GM18519 (cell line): ENCODE data around the gene TXNIP.

Experiments used
- ATAC-seq: cut with Tn5 transposase; IDR thresholded peaks from one replicate; pipeline ENCODE4 v1.9.1; 2021; ENCODE audit warnings: mild to moderate bottlenecking, moderate library complexity; ENCODE audit not compliant: unreplicated experiment, low FRiP score

Gene TXNIP

DNA sequence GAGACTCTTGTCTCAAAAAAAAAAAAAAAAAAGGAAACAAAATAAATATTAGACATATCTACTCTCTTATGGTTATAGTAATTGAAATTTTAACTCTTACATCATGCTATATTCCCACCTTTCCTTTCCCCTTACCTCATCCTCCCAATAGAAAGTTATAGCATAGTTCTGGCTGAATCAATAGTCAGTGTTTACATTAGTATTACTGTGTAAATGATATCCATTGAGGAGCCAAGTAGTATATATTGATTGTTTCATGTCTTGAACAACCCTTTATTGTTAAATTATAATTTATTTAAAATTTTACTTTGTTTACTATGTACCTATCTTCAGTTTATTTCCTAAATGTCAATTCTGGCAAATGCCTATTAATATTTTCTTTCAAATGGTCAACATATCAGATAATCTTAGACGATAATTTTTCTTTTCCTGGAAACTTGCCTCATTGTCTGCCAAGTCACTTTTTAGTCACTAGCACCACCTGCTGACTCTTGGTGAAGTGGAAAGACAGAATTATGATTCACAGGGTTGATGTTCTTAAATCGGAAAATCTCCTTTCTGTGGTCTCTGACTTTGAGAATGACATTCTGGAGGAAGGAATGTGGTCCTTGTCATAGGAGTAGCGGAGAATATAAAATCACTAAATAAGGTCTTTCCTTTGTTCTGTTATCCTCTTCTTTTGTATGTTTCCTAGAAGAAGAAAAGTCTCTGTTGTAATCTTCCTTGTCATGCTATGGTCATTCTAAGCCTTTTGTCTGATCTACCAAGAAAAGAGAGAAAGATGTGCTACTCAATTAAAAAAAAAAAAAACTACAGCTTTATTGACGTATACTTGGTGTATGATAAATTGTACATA, 16.6 kb upstream of the TXNIP start:
- no peak for ATAC-seq

DNA sequence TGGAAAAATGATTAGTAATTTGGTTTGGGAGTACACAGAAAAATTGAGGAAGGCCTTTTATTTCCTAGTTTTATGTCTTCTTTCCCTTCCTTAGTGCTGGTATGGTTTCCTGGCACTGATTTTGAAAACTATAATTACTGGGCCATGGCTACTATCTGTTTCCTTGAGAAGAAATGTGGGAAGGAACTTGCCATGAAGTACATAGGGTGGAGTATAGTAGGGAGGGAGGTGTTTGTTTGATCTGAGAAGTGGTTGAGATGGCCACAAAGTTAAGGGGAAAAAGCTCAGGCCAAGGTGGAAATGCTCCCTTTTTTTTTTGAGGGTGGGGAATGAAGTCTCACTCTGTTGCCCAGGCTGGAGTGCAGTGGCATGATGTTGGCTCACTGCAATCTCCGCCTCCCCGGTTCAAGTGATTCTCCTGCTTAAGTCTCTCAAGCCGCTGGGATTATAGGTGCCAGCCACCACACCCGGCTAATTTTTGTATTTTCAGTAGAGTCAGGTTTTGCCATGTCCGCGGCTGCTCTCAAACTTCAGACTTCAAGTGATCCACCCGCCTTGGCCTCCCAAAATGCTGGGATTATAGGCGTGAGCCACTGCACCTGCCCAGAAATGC, 13.9 kb upstream of the TXNIP start:
- no peak for ATAC-seq

DNA sequence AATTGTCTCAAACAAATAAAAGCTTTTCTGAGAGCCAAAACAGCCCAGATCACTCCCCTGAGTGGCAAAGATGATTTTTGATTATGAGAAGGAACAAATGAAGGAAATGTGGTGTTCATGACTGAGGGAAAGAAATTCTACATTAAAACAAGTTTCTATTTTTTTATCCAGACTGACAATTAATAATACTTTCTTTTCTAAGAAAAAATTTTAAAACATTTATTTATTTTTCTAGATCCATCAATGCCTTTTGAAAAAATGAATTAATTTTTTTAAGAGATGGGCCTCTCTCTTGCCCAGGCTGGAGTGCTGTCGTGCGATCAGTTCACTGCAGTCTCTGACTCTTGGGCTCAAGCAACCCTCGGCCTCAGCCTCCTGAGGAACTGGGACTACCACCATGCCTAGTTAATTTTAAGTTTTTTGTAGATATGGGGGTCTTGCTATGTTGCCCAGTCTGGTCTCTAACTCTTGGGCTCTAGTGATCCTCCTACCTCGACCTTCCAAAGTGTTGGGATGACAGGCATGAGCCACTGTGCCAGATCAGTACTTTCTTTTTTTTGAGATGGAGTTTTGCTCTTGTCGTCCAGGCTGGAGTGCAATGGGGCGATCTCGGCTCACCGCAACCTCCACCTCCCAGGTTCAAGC, 11.2 kb upstream of the TXNIP start:
- ATAC-seq = no peak

DNA sequence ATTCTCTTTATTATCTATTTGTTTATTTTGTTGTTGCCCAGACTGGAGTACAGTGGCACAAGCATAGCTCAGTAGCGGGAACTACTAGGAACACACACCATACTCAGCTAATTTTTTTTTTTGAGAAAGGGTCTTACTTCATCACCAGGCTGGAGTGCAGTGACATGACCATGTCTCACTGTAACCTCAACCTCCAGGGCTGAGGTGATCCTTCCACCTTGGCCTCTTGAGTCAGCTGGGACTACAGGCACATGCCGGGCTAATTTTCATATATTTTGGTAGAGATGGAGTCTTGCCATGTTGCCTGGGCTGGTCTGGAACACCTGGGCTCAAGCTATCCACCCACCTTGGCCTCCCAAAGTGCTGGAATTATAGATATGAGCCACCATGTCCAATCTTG, 5.3 kb upstream of the TXNIP start:
- ATAC-seq = no peak

DNA sequence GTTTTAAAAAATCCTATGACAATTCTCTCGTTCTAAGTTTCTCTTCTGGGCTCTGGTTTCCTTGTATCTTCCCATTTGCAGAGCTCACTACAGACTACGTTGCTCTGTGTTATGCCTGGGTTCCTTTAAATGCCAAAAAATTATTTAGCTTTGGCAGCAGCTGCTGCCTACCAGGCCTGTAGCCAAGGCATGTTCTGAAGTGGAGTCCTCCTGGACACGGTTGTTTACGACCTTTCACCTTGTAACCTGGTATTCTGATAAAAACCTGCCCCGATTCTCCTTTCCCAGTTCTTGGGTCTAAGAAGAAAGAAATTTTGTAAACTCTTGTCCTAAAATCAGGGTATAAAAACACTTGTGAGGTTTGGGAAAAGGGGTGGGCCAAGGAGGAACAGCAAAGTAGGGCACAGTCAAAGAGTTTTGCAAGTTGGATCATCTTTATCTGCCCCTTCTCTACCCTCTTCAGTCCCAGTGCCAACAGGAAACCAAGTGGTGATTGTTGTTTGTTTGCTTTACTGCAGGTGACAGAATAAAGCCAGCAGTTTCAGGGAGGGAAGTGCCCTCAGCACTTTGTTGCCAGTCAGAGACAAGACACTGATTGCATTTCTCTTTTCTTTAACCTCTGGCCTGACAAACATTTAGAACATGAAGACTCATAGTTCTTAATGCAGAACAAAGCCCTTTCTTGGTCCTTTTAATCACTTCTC, 3.1 kb upstream of the TXNIP start:
- no peak for ATAC-seq

DNA sequence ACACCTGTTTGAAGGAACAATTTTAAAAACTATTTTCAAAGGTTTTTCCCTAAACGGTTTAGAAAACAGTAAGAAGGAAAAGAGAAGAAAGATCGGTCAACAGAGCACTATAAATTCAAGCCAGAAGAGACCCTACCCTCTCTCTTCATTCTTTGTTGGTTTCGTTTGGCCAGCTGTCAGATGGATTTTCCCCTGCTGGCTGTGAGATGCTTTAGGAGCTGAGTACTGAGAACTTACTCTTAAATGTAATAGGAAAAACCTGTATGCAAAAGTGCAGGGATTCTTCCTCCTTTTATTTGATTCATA, 1.3 kb upstream of the TXNIP start:
- ATAC-seq = no peak

DNA sequence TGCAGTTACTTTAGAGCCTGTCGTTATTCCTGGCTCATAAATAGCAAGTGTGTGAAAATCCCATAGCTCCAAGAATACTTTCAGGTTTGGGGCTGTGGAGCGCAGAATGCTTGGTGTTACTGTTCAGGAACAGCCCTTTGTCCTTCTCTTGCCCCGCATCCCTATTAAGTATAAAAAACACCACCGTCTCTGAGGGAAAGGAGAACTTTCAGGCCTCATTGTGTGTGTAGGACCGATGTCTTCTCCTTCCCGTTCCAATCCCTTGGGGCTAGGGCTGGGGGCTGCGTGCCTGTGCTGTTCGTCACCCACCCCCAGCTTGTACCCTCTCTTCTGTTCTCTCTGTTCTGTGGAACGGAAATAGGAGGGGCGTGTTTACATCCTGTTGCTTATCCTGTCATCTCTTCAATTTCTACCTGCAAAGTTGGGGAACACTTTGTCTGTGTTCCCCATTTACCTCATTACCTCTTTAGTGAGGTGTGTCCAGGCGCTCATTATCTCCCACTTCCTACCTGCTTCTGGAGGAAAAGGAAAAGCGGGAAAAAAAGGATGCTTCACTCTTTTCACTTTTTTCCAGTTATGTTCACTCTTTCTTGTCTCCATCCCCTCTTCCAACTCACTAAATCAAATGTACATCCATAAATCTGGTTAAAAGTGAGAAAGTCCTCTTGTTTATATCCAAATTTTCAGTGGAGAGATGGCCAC, 788 bp upstream of the TXNIP start:
- no peak for ATAC-seq

DNA sequence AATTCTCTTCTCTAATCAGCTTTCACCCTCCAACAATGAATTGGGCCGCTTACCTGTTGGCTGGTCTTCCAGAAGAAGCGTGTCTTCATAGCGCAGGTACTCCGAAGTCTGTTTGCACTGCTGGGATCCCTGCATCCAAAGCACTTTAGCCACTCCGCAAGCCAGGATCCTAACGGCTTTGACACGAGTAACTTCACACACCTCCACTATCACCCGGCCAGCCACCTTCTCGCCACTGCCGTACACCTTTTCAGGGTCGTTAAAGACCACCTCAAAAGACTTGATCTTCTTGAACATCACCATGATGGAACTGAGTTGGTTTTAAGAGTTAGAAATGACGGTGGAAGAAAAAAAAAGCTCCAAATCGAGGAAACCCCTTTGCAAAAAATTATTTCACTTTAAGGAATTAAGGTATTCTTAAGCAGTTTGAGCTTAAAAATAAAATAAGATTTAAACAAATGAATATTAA, 381 bp downstream of the TXNIP start:
- no peak for ATAC-seq

DNA sequence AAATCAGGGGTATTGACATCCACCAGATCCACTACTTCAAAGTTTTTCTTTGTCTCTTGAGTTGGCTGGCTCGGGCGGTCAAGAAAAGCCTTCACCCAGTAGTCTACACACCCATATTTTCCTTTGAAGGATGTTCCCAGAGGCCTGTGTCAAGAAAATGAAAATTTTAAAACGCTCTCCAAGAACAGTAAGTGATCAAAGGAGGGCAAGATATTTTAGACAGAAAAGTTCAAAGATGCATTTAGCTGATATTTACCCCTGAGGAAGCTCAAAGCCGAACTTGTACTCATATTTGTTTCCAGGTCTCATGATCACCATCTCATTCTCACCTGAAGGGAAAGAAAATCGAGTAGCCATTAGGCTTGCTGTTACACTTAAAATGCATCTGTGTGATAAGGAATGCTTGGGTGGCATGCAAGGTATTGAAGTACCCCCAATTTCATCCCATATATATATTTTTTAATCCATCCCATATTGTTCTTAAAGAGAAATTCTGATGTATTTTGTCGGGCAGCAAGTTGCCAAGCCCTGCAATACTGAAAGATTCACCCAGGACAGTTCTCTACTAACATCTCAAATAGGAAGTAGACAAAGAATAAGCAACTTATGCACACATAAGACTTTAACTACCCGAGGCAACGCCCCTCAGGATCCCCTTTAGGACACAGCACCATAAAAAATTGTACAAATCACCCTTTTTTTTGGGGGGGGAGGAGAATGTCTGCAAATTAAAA, 1.1 kb downstream of the TXNIP start:
- no peak for ATAC-seq

DNA sequence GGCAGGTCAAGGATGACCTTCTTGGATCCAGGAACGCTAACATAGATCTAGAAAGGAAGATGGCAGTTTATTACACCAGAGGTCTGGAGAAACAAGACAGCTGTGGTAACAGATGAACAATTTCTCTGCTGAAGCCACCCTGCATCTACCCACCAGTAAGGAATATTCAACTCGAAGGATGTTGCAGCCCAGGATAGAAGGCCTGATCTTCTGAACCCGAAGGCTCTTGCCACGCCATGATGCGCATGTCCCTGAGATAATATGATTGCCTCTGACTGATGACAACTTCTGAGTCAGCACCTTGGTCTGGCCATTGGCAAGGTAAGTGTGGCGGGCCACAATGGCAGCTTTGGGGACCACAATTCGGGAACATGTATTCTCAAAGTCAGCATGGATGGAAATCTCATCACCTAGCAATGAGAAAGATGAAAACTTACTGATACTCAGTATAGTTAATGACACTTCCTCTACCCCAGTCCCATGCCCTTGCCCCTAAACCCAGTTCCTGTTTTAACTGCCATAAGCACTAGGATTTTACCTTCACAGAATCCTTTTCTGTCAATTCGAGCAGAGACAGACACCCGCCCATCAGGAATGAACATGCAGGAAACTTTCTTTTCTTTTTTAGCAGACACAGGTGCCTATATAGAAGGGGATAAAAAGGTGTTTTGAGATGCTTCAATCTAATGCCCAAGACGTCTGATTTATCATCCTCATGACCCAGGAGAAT, 1.8 kb downstream of the TXNIP start:
- no peak for ATAC-seq

DNA sequence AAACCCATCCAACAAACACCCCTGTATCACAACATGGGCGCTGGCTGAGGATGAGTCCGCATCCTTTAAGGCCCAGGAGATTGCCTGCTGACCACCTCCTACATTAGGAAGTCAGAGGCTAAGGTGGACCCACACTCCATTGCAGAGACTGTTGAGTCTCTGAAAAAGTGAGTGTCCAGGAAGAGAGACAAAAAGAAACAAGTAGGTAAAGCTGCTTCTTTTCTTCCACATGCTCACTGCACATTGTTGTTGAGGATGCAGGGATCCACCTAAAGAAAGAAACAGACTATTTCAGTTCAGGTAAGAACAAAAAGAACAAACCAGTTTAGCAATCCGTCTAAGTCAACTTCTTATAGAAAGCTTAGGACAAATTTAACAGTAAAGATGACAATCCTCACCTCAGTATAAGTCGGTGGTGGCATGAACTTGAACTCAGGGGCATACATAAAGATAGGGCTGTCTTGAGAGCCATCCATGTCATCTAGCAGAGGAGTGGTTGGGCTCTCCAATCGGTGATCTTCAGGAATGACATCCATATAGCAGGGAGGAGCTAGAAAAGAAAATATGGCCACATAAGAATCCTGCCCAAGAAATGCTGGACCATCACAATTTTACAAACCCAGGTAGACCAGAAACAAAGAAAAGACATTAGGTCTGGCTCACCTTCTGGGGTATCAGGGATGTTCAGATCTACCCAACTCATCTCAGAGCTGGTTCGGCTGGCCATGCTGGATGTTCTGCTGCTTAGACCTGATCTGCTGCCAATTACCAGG, 2.6 kb downstream of the TXNIP start:
- ATAC-seq = no peak

DNA sequence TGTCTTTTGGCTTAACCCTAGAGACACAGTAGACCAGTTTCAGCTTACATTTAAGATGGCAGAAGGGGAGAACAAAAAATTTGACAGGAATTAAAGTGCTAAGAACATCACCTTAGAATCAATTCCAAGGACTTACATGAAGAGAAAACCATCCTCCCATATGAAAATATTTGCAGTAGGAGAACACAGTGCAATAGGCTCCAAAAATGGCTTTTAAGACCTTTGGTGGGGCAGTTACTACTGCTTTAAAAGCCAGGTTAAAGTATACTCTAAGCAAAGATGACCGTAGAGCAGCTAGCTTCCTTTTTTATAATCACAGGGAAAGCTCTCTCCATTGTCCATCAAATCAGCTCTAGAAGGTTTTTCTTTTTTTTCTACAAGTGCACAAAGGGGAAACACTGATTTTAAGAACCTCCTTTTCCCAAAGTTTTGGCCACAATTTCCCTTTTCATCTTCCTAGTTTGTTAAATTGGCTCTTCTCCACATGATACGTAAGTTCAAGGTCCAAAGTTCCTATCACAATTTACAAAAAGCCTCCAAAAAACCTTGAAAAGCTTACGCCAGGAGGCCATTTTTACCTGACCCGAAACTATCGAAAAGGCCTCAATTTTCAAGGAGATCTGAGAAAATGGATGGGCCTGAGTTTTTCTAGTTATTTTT, 3.3 kb downstream of the TXNIP start:
- no peak for ATAC-seq

DNA sequence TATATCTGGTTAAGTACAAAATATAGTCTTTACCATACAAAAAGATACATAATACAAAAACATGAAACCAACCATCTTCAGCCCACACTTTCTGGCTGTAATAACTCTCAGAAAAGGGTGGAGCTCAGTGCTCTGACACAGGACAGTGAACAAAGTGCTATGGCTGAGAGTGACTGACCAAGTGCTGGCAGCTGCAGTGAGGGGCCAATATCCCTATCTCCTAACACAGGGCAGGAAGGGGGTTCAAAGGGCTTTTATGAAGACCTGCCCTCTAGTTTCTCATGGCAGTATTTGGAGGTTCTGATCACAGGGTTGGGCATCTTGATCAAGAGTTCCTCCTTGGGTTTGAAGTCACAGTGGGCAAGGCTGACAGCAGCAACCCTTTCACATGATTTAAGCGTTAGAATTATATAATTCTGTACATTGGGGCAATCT, 3.9 kb downstream of the TXNIP start:
- no peak for ATAC-seq

DNA sequence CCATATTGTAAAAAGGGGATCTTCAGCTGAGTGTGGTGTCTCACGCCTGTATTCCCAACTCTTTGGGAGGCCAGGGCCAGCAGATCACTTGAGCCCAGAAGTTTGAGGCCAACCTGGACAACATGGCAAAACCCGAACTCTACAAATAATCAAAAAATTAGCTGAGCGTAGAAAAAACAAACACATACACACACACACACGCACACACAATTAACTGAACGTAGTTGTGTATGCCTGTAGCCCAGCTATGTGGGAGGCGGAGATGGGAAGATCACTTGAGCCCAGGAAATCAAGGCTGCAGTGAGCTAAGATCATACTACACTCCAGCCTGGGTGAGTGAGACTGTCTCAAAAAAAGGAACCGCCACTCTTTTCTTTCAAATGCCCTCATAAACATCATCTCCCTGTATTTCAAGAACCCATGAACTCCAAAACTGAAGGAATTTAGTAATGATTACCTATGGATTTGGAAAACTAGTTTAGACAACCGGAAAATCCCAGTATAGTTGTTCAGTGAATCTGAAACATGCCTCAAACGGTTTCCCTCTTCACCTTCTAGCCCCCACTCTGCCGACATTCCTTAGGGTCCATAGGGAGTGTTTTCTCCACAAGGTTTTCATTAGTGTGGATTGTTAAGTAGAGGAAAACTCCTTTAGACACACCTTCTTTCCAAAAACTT, 4.5 kb downstream of the TXNIP start:
- ATAC-seq = no peak

DNA sequence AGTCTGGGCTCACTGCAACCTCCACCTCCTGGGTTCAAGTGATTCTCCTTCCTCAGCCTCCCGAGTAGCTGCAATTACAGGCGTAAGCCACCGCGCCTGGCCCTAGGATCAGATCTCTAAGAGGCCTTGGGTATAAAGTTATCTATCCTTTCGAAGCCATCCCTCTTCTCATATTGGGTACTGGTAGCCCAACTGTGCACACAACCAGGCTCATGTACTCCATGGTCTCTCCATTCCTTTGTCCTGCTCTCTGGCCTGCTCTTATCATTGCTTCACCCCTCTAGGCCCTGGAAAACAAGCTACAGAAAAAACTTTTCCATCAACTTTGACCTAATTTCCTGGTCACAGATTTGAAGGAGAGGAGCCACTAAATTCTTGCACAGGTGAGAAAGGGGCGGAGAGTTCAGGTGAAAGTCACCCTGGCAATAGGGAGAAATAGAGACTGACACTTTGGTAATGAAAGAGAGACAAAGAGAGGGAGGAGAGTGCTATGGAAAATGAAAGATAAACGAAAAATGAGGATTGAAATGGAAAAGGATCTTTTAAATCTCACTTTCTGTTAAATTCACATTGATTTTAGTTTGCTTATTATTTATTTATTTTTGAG, 6.0 kb downstream of the TXNIP start:
- no peak for ATAC-seq

DNA sequence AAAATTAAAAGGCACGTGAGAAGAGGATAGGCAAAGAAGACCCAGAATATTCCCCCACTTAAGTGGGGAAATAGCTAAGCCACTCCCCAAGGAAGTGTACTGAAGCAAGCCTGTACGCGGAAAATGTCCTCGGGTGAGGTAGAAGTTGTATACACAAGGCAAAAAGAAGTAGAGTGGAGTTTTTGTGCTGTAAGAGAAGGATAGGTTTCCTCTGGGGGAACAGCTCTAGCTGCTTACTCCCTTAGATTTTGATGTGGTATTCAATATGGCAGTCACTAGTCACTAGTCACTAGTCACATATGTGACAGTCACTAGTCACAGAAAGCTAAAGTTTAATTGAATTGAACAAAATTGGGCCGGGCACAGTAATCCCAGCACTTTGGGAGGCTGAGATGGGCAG, 7.6 kb downstream of the TXNIP start:
- ATAC-seq = no peak

DNA sequence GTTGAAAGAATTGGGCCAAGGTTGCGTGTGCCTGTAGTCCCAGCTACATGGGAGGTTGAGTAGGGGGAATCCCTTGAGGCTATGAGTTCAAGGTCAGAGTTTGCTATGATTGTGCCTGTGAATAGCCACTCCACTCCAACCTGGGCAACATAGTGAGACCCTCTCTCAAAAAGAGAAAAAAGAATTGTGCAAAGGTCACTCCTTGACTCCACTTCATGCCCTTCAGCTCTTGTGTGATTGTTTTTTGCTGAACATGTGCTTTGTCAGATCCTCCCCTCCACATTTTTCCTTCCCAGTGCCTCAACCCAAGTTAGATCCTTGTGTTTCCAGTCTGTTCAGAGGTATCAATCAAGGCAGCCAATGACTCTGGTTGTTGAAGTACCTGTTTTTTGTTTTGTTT, 8.5 kb downstream of the TXNIP start:
- ATAC-seq = no peak
